NCI-H69 (cell line): ENCODE data around the gene TBC1D10B.
A peak's percentile ranks its signal among the peaks of the same experiment; 100 is the strongest.
"Not testable (repeated sequence)": the region's sequence is repeated elsewhere in the genome, so short reads cannot be mapped to it uniquely, and the experiment has no call there.

ENCODE experiments used
- DNase-seq: peaks from one replicate; lab custom pipeline; 2025; lab: John Stamatoyannopoulos, UW

Gene TBC1D10B

DNA sequence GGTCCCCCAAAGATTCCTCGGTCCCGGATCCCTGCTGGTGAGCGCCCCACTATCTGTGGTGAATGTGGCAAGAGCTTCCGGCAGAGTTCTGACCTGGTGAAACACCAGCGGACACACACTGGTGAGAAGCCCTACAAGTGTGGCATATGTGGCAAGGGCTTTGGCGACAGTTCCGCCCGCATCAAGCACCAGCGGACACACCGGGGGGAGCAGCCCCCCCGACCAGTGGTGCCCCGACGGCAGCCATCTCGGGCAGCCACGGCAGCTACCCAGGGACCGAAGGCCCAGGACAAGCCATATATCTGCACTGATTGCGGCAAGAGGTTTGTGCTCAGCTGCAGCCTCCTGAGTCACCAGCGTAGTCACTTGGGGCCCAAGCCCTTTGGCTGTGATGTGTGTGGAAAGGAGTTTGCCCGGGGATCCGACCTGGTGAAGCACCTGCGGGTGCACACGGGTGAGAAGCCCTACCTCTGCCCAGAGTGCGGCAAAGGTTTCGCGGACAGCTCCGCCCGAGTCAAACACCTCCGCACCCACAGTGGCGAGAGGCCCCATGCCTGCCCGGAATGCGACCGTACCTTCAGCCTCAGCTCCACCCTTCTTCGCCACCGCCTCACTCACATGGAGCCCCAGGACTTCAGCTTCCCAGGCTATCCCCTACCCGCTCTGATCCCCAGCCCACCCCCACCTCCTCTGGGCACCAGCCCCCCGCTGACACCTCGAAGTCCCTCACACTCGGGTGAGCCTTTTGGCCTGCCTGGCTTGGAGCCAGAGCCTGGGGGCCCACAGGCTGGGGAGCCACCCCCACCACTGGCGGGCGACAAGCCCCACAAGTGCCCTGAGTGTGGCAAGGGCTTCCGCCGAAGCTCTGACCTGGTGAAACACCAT, 27.7 kb upstream of the TBC1D10B start:
- DNase-seq: no peak

DNA sequence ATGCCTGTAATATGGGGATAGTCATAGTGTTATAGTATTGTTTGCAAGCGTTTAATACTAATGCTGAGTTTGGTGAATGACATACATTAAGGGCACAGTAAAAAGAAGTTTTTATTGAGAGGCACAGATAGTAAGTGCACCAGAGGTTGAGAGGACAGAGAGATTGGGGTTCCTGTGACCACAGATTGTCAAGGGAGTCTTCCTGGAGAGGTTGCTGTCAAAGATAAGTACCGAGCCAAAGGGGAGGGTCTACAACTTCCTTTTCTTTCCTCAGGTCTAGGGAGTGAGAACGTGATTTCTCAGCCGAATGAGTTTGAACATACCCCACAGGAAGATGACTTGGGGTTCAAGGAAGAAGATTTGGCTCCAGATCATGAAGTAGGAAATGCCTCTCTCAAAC, 26.8 kb upstream of the TBC1D10B start:
- DNase-seq: no peak

DNA sequence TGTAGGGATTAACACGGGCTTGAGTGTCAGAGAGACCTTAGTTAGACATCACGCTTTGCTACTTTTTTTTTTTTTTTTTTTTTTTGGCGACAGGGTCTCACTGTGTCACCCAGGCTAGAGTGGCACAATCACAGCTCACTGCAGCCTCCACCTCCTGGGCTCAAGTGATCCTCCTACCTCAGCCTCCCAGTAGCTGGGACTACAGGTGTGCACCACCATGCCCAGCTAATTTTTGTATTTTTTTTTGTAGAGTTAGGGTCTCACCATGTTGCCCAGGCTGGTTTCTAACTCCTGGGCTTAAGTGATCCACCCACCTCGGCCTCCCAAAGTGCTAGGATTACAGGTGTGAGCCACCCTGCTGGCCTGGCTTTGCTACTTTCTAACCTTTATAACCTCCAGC, 26.3 kb upstream of the TBC1D10B start:
- DNase-seq: not testable (repeated sequence)

DNA sequence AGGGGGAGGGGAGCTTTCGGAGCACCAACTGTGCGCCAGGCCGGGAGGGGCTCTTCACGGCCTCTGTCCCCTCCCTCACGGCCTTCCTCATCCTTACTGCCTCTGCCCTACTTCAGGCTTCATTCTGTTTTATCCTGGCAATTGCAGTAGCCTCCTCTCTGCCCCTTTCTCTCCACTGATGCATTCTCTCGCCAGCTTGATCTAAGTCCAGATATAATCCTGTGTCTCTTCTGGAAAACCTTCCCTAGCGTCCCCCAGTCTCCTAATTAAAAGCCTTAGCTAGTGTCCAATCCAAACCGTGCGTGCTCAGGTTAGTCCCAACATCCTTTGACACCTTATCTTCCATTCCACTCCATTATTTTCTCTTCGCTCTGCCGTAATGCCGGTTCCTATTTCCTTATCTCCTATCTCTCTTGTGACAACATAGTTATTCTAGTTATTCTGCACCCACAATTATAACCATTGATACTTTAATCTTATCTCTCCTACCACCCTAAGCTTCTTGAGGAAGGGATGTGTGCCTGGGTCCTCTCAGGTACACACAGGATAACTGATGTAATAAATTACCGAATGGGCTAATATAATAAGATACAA, 25.8 kb upstream of the TBC1D10B start:
- peak; percentile 65 for DNase-seq

DNA sequence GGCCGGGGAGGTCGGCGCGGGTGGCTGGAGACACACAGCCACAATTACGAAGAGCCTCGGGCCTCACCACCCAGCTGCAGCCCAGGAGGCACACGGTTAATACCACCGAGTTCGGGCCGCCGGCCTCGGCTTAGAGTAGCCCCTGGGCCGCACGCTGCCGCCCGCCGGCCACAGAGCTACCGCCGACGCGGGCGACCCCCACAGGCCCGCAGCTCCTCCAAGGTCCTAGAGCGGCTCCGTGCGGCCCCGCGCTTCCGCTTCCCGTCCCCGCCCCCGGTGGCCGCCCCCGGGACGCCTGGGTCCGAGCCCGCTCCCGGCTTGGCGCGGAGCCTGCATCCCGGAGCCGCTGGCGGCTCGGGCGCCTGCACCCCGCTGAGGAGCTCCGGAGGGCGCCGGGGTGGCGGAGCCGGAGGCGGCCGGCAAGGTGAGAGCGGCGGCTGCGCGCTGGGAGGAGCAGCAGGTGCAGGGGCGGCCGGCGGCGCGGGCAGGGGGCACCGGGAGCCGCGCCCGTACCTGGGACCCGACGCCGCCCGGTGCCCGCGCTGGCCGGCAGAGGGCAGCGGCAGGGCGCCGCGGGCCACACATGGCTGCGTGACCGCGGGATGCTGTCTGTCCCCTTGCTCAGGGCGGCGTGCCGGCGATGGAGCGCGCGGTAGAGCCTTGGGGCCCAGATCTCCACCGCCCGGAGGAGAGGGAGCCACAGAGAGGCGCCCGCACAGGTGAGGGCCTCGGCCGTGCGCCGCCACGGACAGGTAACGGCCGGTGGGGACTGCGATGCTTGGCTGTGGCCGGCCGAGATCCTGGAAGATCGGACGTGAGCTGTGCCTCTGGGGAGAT, 25.1 kb upstream of the TBC1D10B start, which contains the start of gene ZNF48:
TSS of gene ZNF48 (plus strand) at position 266 of the 837 bp plus-strand sequence. CDS start at position 641, 375 bp downstream.
- DNase-seq: peak; percentile 98

DNA sequence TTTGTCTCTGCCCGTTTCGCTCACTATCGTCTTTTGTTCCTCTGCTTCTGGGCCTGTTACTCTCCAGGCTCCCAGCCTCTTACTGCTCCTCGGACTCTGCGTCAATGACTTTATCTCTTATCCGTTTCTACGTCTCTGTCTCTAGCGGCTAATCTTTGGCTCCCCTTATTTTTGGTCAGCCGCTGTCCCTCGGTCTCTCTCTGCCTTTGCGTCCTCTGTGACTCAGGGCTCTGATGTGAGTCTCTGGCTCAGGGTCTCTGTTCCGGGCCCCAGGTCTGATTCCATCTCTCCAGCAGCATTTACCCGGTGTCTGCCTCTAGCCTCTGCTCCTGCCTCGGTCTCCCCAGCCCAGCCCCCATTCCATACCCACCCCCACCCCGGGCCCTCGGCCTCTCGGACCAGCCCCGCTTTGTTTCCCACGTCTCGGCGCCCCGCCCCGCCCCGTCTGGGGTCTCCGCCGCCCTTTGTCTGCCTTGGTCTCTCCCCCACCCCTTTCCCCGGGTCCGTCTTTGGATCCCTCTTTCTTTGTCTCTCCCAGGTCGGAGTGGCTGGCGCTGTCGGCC, 24.4 kb upstream of the TBC1D10B start:
- peak; percentile 60 for DNase-seq

DNA sequence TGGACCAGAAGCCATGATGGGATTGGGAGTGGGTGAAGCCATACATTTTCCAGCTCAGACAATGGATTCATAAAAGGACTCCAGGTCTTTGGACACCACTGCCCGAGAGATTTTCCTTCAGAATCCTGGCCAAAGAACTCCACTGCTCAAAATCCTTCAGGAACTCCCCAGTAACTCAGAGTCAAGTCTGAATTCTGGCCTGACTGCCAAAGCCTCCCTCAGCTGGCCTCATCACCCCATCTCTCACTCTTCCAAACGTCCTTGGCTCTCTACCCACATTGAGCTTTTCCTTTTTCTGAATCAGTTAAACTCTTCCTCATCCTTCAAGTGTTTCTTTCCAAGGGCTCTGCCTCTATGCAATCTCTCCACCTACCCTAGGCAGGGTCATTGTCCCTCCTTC, 13.2 kb upstream of the TBC1D10B start:
- no peak for DNase-seq

DNA sequence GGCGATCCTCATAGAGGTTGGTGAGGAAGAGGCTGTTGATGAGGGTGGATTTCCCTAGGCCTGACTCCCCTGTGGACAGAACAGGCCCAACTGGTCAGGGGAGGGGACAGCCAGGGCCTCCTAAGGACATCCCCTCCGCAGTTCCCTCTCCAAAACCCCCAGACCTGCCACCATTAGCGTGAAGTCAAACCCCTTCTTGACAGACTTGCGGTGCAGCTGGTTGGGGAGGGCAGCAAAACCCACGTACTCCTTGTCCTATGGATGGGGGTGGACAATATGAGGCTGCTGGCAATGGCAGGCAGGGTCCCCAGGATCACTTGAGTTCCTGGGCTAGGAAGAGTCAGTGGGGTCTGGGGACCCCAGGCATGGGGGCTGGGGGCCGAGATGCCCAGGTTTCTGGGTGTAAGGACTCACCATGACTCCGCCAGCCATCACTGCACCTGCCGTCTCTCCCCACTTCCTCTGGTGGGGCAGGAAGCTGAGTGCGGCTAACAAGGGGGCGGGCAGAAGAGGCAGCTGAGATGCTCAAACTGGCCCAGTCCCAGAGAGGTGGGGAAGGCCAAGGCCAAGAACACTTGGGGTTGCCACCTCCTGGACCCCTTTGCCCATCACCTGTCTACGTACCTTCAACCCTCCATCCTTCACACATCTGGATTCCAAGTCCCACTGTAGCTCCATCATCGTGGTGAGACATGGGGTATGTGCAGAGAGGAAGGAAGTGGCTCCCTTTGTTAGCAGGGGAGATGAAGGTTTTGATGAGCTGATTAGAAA, 12.0 kb upstream of the TBC1D10B start, which contains the start of gene SEPTIN1:
TSS of gene SEPTIN1 (minus strand) at position 451 of the 771 bp plus-strand sequence. CDS start at position 432, 19 bp downstream.
- no peak for DNase-seq

DNA sequence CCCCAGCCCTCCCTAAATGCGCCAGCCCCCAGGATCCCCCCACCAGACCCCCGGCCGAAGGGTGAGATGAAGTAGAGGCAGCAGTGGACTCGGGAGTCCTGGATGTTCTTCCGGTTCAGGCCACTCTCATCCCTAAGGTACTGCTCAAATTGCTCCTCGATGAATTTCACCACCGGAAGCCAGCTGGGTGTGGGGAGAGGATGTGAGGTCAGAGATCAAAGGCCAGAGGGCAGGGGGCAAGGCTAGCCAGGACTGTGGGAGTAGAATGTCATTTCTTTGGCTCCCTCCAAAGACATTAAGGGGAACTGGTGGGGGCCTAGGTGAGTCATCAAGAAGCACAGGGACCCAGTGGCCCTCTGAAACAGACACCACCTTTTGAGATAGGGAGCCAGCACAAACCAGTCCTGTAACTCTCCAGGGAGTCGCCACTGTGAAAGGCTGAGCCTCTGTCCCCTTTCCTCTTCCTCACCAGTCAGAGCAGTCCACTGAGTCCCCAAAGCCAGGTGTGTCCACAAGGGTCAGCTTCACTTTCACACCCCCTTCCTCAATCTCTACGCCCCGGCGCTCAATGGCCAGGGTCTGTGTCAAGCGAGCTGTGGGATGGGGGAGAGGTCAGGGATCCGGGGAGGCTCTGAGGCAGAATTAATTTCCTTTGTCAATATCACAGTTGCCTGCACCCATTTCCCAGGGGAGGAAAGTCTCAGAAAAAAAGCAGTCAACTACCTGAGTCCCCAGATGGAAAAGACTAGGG, 11.2 kb upstream of the TBC1D10B start:
- peak; percentile 37 for DNase-seq

DNA sequence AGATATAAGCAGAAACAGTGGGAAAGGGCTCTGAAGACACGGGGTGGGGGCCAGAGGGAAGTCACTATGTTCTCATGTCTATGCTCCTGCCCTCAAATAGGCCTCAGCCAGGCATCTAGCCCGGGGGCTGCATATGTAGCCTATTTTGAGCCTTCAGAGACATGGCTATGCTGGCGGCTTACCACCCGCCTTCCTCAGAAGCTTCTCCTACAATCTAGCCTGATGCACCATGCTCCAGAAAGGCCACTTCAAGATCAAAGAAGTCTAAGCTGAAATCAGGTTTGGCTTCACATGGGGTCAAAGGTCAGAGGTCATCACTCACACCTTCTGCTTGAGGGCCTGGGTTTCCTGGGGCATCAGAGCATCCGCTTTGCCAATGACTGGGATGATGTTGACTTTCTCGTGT, 10.5 kb upstream of the TBC1D10B start:
- no peak for DNase-seq

DNA sequence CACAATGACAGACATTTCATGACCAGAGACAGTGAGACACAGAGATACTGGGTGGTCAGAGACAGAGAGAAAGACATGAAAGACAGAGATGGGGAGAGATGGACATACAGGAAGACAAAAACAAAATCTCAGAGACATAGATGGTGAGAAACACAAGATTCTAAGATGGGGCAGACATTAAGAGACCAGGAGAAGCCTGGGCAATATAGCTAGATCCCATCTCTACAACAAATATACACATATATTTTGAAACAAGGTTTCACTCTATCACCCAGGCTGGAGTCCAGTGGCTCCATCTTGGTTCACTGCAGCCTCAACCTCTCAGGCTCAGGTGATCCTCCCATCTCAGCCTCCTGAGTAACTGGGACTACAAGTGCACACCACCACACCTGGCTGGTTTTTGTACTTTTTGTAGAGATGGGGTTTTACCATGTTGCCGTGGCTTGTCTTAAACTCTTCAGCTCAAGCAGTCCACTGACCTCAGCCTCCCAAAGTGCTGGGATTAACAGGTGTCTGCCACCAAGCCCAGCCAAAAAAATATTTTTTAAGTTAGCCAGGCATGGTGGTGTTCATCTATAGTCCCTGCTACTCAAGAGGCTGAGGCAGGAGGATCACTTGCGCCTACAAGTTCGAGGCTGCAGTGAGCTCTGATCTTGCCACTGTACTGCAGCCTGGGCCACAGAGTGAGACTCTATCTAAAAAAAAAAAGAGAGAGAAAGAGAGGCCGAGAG, 9.9 kb upstream of the TBC1D10B start:
- DNase-seq: no peak

DNA sequence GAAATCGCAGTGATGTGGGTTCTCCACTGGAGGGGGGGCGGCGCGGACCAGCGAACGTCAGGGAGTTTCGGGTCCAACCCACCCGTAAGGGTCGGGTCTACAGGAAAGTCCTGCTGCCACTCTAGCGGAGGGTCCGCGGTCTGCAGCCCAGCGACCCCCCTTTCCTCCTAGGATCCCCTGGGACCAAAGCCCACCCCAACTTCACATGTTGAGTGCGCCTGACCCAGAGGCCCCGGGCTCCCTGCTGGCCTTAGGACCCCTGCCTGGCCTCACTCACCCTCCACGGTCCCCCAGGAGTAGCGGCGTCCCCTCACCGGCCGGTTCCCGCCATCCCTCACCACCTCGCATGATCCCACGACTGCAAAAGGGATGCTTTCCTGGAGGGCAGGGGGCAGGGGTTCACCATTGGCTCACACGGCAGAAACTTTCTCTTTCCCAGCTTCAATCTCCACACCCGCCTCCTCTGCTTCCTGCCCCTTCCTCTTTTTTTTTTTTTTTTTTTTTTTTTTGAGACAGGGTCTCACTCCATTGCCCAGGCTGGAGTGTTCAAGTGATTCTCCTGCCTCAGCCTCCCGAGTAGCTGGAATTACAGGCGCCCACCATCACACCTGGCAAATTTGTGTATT, 9.0 kb upstream of the TBC1D10B start:
- no peak for DNase-seq

DNA sequence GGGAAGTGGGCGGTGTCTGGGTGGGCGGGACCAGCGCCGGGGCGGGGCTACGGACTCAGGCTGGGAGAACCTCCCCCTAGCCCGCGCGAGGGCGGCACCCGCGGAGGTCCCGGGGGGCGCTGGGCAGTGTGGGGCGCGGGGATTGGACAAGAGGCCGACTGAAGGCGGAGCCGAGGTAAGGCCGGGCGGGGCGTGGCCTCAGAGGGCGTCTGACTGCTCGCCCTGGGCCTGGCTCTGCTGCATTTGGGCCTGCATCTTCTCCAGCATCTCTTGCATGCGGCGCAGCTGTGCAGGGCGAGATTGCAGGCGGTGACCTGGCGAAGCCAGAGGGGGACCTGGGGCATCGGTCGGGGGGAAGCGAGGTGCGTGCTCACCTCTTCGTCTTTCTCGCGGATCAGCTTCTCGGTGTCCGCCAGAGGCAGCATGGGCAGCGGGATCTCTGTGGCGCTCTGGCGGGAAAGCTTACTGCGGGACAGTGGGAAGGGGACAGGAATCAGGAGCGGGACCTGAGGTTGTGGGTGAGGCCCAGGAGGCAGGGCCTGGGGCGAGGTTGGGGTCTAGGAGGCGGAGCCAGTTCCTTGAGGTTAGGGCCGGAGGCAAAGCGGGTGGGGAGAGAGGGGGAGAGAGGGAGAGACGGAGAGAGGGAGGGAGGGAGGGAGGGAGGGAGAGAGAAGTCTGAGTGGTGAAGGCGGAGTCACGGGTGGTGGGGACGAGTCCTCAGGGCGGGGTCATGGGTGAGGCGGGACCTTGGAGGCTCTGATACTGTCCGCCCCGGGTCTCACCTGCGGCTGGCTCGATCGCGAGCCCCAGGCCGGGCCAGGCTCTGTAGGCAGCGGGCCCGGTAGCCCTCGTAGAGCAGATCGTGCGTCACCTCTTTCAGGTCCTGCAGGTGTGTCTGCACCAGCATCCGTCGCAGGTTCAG, 8.2 kb upstream of the TBC1D10B start:
- peak; percentile 99 for DNase-seq

DNA sequence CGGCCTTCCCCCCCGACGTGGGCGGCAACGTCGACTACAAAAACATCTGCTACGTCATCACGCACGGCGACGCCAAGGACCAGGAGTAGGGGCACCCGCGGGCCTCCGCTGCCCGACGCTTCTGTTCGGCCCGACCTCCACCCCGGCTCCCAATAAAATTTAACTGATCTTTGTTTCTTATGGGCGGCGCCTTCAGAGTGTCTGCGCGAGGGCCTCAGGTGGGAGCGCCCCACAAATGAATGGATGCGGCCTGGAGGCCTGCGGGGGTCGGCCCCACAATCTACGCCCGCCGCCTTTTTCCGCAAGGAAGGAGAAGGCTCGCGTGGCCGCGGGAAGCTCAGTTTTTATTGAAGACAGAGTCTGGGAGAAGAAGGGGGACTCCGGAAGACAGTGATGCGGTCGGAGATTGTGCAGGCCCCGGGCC, 7.5 kb upstream of the TBC1D10B start:
- DNase-seq: peak; percentile 95

DNA sequence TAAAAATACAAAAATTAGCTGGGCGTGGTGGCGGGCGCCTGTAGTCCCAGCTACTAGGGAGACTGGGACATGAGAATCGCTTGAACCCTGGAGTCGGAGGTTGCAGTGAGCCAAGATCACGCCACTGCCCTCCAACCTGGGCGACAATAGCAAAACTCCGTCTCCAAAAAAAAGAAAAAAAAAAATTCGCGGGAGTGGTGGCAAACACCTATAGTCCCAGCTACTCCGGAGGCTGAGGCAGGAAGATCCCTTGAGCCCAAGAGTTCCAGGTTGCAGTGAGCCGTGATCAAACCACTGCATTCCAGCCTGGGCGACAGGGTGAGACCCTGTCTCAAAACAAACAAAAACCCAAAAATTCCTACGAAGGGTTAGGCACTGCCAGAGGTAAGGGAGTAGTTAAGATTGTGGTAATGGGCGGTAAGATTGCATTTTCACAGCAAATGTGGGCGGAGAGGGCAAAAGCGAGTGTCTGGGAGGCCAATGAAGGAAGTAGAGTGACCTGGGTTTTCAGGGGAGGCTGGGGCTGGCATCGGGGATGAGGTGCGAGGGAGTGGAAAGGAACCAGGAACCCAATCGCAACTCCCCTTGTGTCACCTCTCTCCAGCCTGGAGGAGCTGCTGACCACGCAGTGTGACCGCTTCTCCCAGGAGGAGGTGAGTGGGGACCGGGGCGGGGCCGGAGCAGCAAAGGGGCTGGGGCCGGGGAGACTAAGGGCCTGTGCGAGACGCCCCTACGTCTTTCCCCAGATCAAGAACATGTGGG, 6.9 kb upstream of the TBC1D10B start:
- no peak for DNase-seq

DNA sequence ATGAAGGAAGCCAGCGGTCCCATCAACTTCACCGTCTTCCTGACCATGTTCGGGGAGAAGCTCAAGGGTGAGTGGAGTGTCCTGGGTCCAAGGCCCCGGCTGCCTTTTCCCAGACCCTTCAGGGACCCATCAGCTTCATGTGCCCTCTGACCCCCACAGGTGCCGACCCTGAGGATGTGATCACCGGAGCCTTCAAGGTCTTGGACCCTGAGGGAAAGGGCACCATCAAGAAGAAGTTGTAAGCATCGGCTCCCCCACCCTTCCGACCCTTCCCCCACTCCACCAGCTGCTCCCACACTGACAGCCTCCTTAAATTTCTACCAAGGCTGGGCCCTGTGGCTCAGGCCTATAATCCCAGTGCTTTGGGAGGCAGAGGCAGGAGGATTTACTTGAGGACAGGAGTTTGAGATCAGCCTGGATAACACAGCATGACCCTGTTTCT, 6.2 kb upstream of the TBC1D10B start:
- no peak for DNase-seq

DNA sequence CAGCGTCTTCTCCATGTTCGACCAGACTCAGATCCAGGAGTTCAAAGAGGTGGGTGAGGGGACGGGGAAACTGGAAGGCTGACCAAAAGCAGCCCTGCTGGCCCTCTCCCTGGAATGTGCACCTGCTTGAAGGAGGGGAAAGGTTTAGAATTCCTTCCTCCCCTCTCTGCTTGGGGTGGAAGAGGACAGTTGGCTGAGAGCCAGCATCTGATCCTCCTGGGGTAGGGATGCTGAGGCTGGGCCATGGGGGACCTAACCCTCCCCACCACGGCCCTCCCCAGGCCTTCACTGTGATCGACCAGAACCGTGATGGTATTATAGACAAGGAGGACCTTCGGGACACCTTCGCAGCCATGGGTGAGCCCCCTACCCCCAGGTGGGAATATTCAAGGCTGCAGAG, 5.6 kb upstream of the TBC1D10B start:
- no peak for DNase-seq
